ENCODE results near the gene MTSS2. TPM values are rescaled to one million over a fixed set of nuclear protein-coding genes. Genes with fewer than 3 reads are reported as not detected.

The MTSS2 gene
- 57.9 and 80.1 TPM in 2 replicates for polyA plus RNA-seq (2011; rRNA removed)
- polyA minus RNA-seq (2011; rRNA and poly(A)+ RNA removed) = 55.0 and 67.0 TPM in 2 replicates

- DNase-seq (ENCODE audit: low read depth, low spot score) = peak; percentile 68
- Histone ChIP-seq H3K4me3 (ENCODE audit: low read depth, low read length) (peak within 1 kb of the TSS; percentile 82), H3K9me3 (ENCODE audit: control insufficient read depth, insufficient read depth, low read length) (no peaks in the 10 kb centered on the region; the same call in 1 of the 2 replicates), H3K27ac (ENCODE audit: low read depth, low read length) (peak within 1 kb of the TSS; percentile 52), H3K27me3 (ENCODE audit: control insufficient read depth, insufficient read depth, low read length) (no peaks in the 10 kb centered on the region)
- CTCF ChIA-PET = interaction anchor here (4.4 kb wide), 1 partner anchor 85 kb away, joined by 32 read pairs; no protein-coding TSS in a partner anchor
- no peak for TF ChIP-seq CTCF (IDR thresholded peaks at IDR 0.05; ENCODE audit: low read depth, low read length)
- POLR2A ChIA-PET = interaction anchor here (1.5 to 1.9 kb wide), 4 partner anchors 17 to 61 kb away, joined by 3 to 7 read pairs (median 4); no protein-coding TSS in a partner anchor
Measured at GRCh38 chr16:70685938-70686375, at the start of gene MTSS2. TSS of gene MTSS2 (minus strand) at chr16:70686053. CDS start at chr16:70685791, 262 bp downstream.

GRCh38 chr16:70735141-70735979 lies 49.5 kb upstream of the MTSS2 start:
- peak; percentile 58 for DNase-seq (ENCODE audit: low read depth, low spot score)
- Histone ChIP-seq H3K4me3 (ENCODE audit: low read depth, low read length) (no peak overlapping the region), H3K27ac (ENCODE audit: low read depth, low read length) (peak overlapping the region; percentile 99), H3K9me3 (ENCODE audit: control insufficient read depth, insufficient read depth, low read length) (no peaks in the 10 kb centered on the region), H3K27me3 (ENCODE audit: control insufficient read depth, insufficient read depth, low read length) (no peaks in the 10 kb centered on the region)
- ChIA-PET CTCF (interaction anchor here (0.8 to 1.3 kb wide), 2 partner anchors 19 to 81 kb away, joined by 3 read pairs; no protein-coding TSS in a partner anchor), POLR2A (interaction anchor here (0.6 to 1.2 kb wide), 7 partner anchors 16 to 159 kb away, joined by 3 to 9 read pairs (median 4); no protein-coding TSS in a partner anchor)
- TF ChIP-seq CTCF (IDR thresholded peaks at IDR 0.05; ENCODE audit: low read depth, low read length) = no peak

- no peak for TF ChIP-seq CTCF (IDR thresholded peaks at IDR 0.05; ENCODE audit: low read depth, low read length)
- DNase-seq (ENCODE audit: low read depth, low spot score) = no peak
- Histone ChIP-seq H3K9me3 (ENCODE audit: control insufficient read depth, insufficient read depth, low read length) (no peaks in the 10 kb centered on the region), H3K4me3 (ENCODE audit: low read depth, low read length) (no peak overlapping the region), H3K27ac (ENCODE audit: low read depth, low read length) (peak overlapping the region; percentile 99), H3K27me3 (ENCODE audit: control insufficient read depth, insufficient read depth, low read length) (no peaks in the 10 kb centered on the region)
- CTCF ChIA-PET = interaction anchor here (0.8 to 1.3 kb wide), 2 partner anchors 19 to 81 kb away, joined by 3 read pairs; no protein-coding TSS in a partner anchor
- POLR2A ChIA-PET = interaction anchor here (0.6 to 1.2 kb wide), 6 partner anchors 16 to 158 kb away, joined by 3 to 9 read pairs (median 4); no protein-coding TSS in a partner anchor
Measured at GRCh38 chr16:70734522-70735095, 48.8 kb upstream of the MTSS2 start.

- CTCF ChIA-PET = no interaction called here
- Histone ChIP-seq H3K4me3 (ENCODE audit: low read depth, low read length) (no peak overlapping the region), H3K9me3 (ENCODE audit: control insufficient read depth, insufficient read depth, low read length) (no peaks in the 10 kb centered on the region), H3K27me3 (ENCODE audit: control insufficient read depth, insufficient read depth, low read length) (no peaks in the 10 kb centered on the region), H3K27ac (ENCODE audit: low read depth, low read length) (no peak overlapping the region)
- no peak for DNase-seq (ENCODE audit: low read depth, low spot score)
- POLR2A ChIA-PET = no interaction called here
- no peak for TF ChIP-seq CTCF (IDR thresholded peaks at IDR 0.05; ENCODE audit: low read depth, low read length)
Measured at GRCh38 chr16:70730944-70731343, 45.1 kb upstream of the MTSS2 start.

Measured in AG04450 (cell line).